ENCODE measurements around the gene MSRB3. TPM values are rescaled to one million over a fixed set of nuclear protein-coding genes. Genes with fewer than 3 reads are reported as not detected.

MSRB3 gene
- total RNA-seq, 6 experiments from 2014 or later, result 1.4 to 5.6 (median 2.6) TPM

- Histone ChIP-seq H3K9me3 (no peaks in the 10 kb centered on the region), H3K4me3 (no peak overlapping the region), H3K27me3 (no peaks in the 10 kb centered on the region), H3K27ac (no peak overlapping the region), H3K4me1 (no peaks in the 10 kb centered on the region), H3K36me3 (no peaks in the 10 kb centered on the region)
- DNase-seq (no peak), ATAC-seq (no peak)
- intact Hi-C loops (cut with DNase I), result no loop called here
- TF ChIP-seq CTCF (IDR thresholded peaks at IDR 0.05) (no peak), POLR2A (IDR thresholded peaks at IDR 0.05) (no peak)
Observed at GRCh38 chr12:65490250-65490649, 211.8 kb downstream of the MSRB3 start.

- H3K27me3 ChIP-seq, result no peaks in the 10 kb centered on the region
- DNase-seq, result no peak
- ATAC-seq, result no peak
- intact Hi-C loops (cut with DNase I), result no loop called here
- no peak overlapping the region for H3K4me3 ChIP-seq
- H3K36me3 ChIP-seq, result no peaks in the 10 kb centered on the region
- 50% methylated on average over 1 of the region's 1 CpG for WGBS (ENCODE audit: insufficient coverage, low coverage, low lambda C conversion rate, missing lambda C conversion rate)
- H3K9me3 ChIP-seq, result no peaks in the 10 kb centered on the region
- TF ChIP-seq POLR2A (IDR thresholded peaks at IDR 0.05) (no peak), CTCF (IDR thresholded peaks at IDR 0.05) (no peak)
- no peak overlapping the region for H3K27ac ChIP-seq
- H3K4me1 ChIP-seq, result peaks cover 0 to 3% (median 0%) of the 10 kb centered on the region in 4 donors
Observed at GRCh38 chr12:65492998-65493912, 214.8 kb downstream of the MSRB3 start.

- intact Hi-C loops (cut with DNase I), result no loop called here
- H3K27me3 ChIP-seq, result no peaks in the 10 kb centered on the region
- DNase-seq, result no peak
- H3K4me1 ChIP-seq, result peaks cover 0 to 3% (median 0%) of the 10 kb centered on the region in 4 donors
- no peak for ATAC-seq
- TF ChIP-seq CTCF (IDR thresholded peaks at IDR 0.05) (no peak), POLR2A (IDR thresholded peaks at IDR 0.05) (no peak)
- WGBS (ENCODE audit: insufficient coverage, low coverage, low lambda C conversion rate, missing lambda C conversion rate), result 67% methylated on average over 1 of the region's 1 CpG
- H3K9me3 ChIP-seq, result no peaks in the 10 kb centered on the region
- H3K36me3 ChIP-seq, result no peaks in the 10 kb centered on the region
- H3K4me3 ChIP-seq, result no peak overlapping the region
- no peak overlapping the region for H3K27ac ChIP-seq
Observed at GRCh38 chr12:65493913-65494245, 215.4 kb downstream of the MSRB3 start.

GRCh38 chr12:65494537-65494936 is 216.1 kb downstream of the MSRB3 start:
- H3K9me3 ChIP-seq, result no peaks in the 10 kb centered on the region
- no peak overlapping the region for H3K27ac ChIP-seq
- DNase-seq (no peak), ATAC-seq (no peak)
- TF ChIP-seq CTCF (IDR thresholded peaks at IDR 0.05) (no peak), POLR2A (IDR thresholded peaks at IDR 0.05) (no peak)
- no peaks in the 10 kb centered on the region for H3K27me3 ChIP-seq
- H3K4me1 ChIP-seq, result peaks cover 0 to 3% (median 0%) of the 10 kb centered on the region in 4 donors
- H3K4me3 ChIP-seq, result no peak overlapping the region
- H3K36me3 ChIP-seq, result no peaks in the 10 kb centered on the region
- 42% methylated on average over 2 of the region's 2 CpGs for WGBS (ENCODE audit: insufficient coverage, low coverage, low lambda C conversion rate, missing lambda C conversion rate)
- intact Hi-C loops (cut with DNase I), result no loop called here
